Activated CD4-positive, alpha-beta T cell treated with anti-CD3 and anti-CD28 coated beads, Interleukin-2, amount 10 ng/mL, durations not matched to agents 7 days and 5 days (primary cell): ENCODE measurements around the gene TAS2R31. TPM values are rescaled to one million over a fixed set of nuclear protein-coding genes. Genes with fewer than 3 reads are reported as not detected.

ENCODE experiments used
- CTCF ChIA-PET: fragments of 350-600 bp; sonication (Branson Sonifier 250); formaldehyde crosslinking; loops from one replicate; lab custom pipeline; 2021; ENCODE audit warnings: antibody characterized with exemption; lab: Charles Lee
- POLR2A ChIA-PET: fragments of 350-600 bp; sonication (Branson Sonifier 250); formaldehyde crosslinking; loops from one replicate; lab custom pipeline; 2021; ENCODE audit warnings: antibody characterized with exemption; lab: Charles Lee
- DNase-seq: peaks from one replicate; pipeline ENCODE4 v3.0.0-alpha.2; 2020
- H3K27ac Mint-ChIP-seq: one replicate; pipeline ENCODE4 v1.8.0; 2021; ENCODE audit warnings: mild to moderate bottlenecking, moderate library complexity, mixed read lengths
- H3K27me3 Mint-ChIP-seq: one replicate; pipeline ENCODE4 v1.8.0; 2021; ENCODE audit warnings: mixed read lengths
- H3K36me3 Mint-ChIP-seq: one replicate; pipeline ENCODE4 v1.8.0; 2021; ENCODE audit warnings: low read depth, mixed read lengths
- H3K4me1 Mint-ChIP-seq: one replicate; pipeline ENCODE4 v1.8.0; 2021; ENCODE audit warnings: mixed read lengths
- H3K4me3 Mint-ChIP-seq: one replicate; pipeline ENCODE4 v1.8.0; 2021; ENCODE audit warnings: mild to moderate bottlenecking, moderate library complexity, mixed read lengths
- H3K9me3 Mint-ChIP-seq: one replicate; pipeline ENCODE4 v1.8.0; 2021; ENCODE audit warnings: mixed read lengths
- total RNA-seq, 2 experiments: library from RNA; stranded (reverse); gene quantifications; one replicate each; pipeline ENCODE4 v1.2.3, GENCODE V29; 2021

TAS2R31 gene
- total RNA-seq, 2 experiments from 2014 or later: 1.6 to 3.0 TPM

GRCh38 chr12:10982244-10982643 lies 49.0 kb downstream of the TAS2R31 start:
- no peak overlapping the region for H3K4me3 Mint-ChIP-seq
- peaks cover 28% of the 10 kb centered on the region for H3K4me1 Mint-ChIP-seq
- POLR2A ChIA-PET: no interaction called here
- peak overlapping the region; percentile 37 for H3K27ac Mint-ChIP-seq
- CTCF ChIA-PET: interaction anchor here (1.6 kb wide), 1 partner anchor 13 kb away, joined by 3 read pairs; no protein-coding TSS in a partner anchor
- peak; percentile 82 for DNase-seq
- H3K27me3 Mint-ChIP-seq: peaks cover 27% of the 10 kb centered on the region
- H3K9me3 Mint-ChIP-seq: peaks cover under 1% of the 10 kb centered on the region
- H3K36me3 Mint-ChIP-seq: peaks cover 17% of the 10 kb centered on the region

Other genes with a start within 250 kb of the TAS2R31 start
- not detected for gene TAS2R7, start 228.8 kb downstream of the TAS2R31 start, total RNA-seq
- not detected for gene TAS2R8, start 224.1 kb downstream of the TAS2R31 start, total RNA-seq
- not detected for gene TAS2R9, start 221.2 kb downstream of the TAS2R31 start, total RNA-seq
- gene TAS2R10, start 205.0 kb downstream of the TAS2R31 start, total RNA-seq: under 1 TPM; 0.25 to 0.46 TPM
- 1 to 10 TPM; 1.9 to 2.5 TPM for gene PRR4, start 181.9 kb downstream of the TAS2R31 start, total RNA-seq
- gene PRH1, start 147.2 kb downstream of the TAS2R31 start, total RNA-seq: 10 to 100 TPM; 21.7 to 24.5 TPM
- gene TAS2R13, start 121.8 kb downstream of the TAS2R31 start, total RNA-seq: 1 to 10 TPM; 1.0 to 1.1 TPM
- gene PRH2, start 102.2 kb downstream of the TAS2R31 start, total RNA-seq: not detected
- 1 to 10 TPM; 2.1 to 2.9 TPM for gene TAS2R14, start 92.1 kb downstream of the TAS2R31 start, total RNA-seq
- gene TAS2R50, start 44.5 kb downstream of the TAS2R31 start, total RNA-seq: 1 to 10 TPM in 1 of 2 experiments, under 1 TPM in 1; 0.60 to 1.1 TPM
- gene TAS2R20, start 33.1 kb downstream of the TAS2R31 start, total RNA-seq: 1 to 10 TPM; 1.6 to 2.1 TPM
- 1 to 10 TPM; 3.0 to 3.1 TPM for gene TAS2R19, start 8.8 kb downstream of the TAS2R31 start, total RNA-seq
- 1 to 10 TPM in 1 of 2 experiments, under 1 TPM in 1; 0.97 to 1.2 TPM for gene TAS2R46, start 30.9 kb upstream of the TAS2R31 start, total RNA-seq
- 1 to 10 TPM; 1.7 to 1.9 TPM for gene TAS2R43, start 60.9 kb upstream of the TAS2R31 start, total RNA-seq
- 1 to 10 TPM; 2.0 to 2.6 TPM for gene TAS2R30, start 103.2 kb upstream of the TAS2R31 start, total RNA-seq
- gene SMIM10L1, start 139.8 kb upstream of the TAS2R31 start, total RNA-seq: 1 to 10 TPM; 8.1 to 8.3 TPM
- not detected for gene TAS2R42, start 155.5 kb upstream of the TAS2R31 start, total RNA-seq
- not detected for gene PRB3, start 238.3 kb upstream of the TAS2R31 start, total RNA-seq